OCI-LY3 (cell line): ENCODE results near the gene USP2.

Experiments
- H2AFZ ChIP-seq: fragments of 200-600, 300-600 bp; shearing (Covaris generic); 2 replicates; pipeline ENCODE4 v1.6.0; 2014; ENCODE audit warnings: antibody characterized with exemption, low read depth, low read length
- H3K27ac ChIP-seq: fragments of 200-600, 300-600 bp; sonication (generic); 2 replicates; pipeline ENCODE4 v1.5.1; 2014; ENCODE audit warnings: mild to moderate bottlenecking, low read length, moderate library complexity, mixed read lengths
- H3K27me3 ChIP-seq: fragments of 200-600, 300-600 bp; sonication (generic); 2 replicates; pipeline ENCODE4 v1.6.1; 2014; ENCODE audit warnings: low read depth, low read length, mixed read lengths
- H3K36me3 ChIP-seq: fragments of 200-600, 300-600 bp; sonication (generic); replicated peaks from 2 replicates; pipeline ENCODE3; 2014; ENCODE audit warnings: low read depth, low read length, mixed read lengths
- H3K4me1 ChIP-seq: fragments of 300-600, 200-600 bp; sonication (generic); 2 replicates; pipeline ENCODE4 v1.6.1; 2014; ENCODE audit warnings: low read length, mixed read lengths
- H3K4me2 ChIP-seq: fragments of 200-600, 300-600 bp; sonication (generic); 2 replicates; pipeline ENCODE4 v1.6.1; 2014; ENCODE audit warnings: low read length, mixed read lengths
- H3K4me3 ChIP-seq: fragments of 300-600, 200-600 bp; sonication (generic); 2 replicates; pipeline ENCODE4 v1.5.1; 2014; ENCODE audit warnings: antibody characterized with exemption, mild to moderate bottlenecking, low read length, moderate library complexity
- H3K79me2 ChIP-seq: fragments of 300-600, 200-600 bp; shearing (Covaris generic); 2 replicates; pipeline ENCODE4 v1.6.1; 2014; ENCODE audit warnings: mild to moderate bottlenecking, low read length, mixed read lengths
- H3K9ac ChIP-seq: fragments of 300-600, 200-600 bp; shearing (Covaris generic); 2 replicates; pipeline ENCODE4 v1.6.0; 2014; ENCODE audit warnings: mild to moderate bottlenecking, low read length, moderate library complexity
- H3K9me3 ChIP-seq: fragments of 200-600, 300-600 bp; shearing (Covaris generic); 2 replicates; pipeline ENCODE4 v1.6.1; 2014; ENCODE audit warnings: low read length, mixed read lengths; ENCODE audit not compliant: insufficient read depth
- H4K20me1 ChIP-seq: fragments of 200-600, 300-600 bp; sonication (generic); 2 replicates; pipeline ENCODE4 v1.6.1; 2016; ENCODE audit warnings: low read length, mixed read lengths; ENCODE audit not compliant: insufficient read depth
- CTCF ChIP-seq: fragments of 200-600, 300-600 bp; sonication (generic); IDR thresholded peaks from 2 replicates; pipeline ENCODE4 v1.5.1; 2014; ENCODE audit warnings: antibody characterized with exemption, low read length, low read depth
- EZH2phosphoT487 ChIP-seq: fragments of 200-600 bp; shearing (Covaris generic); IDR thresholded peaks from 2 replicates; pipeline ENCODE4 v1.6.1; 2018; ENCODE audit warnings: antibody characterized with exemption, mixed run types, low read depth

Gene USP2

DNA sequence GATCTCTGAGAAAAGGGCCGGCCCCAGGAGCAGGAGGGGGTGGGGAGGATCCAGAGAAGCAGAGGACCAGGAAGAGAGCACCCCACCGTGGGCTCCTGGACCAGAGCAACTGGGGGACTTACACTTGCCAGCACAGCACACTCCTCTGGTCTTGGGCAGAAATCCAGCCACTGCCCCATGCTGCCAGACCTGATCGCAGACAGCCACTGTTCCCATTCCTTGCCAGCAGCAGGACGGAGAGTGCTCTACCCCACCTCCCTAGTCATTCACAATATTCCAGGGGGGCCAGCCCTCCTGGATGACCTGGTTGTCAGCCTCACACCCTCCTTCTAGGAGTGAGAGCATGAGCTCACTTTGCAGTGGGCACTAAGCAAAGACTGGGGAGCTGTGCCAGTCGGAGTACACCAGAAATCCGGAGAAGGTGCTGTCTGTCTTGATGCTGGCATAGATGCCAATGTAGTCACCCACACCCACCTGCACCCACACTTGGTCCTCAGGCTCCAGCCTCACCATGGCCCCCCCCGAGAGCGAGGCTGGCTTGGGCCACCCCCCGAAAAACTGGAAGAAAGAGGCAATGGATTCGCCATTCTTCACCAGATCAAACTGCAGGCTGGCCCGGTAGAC, 42.4 kb downstream of the USP2 start:
- no peaks in the 10 kb centered on the region; the same call in 1 of the 2 replicates for H4K20me1 ChIP-seq
- no peak overlapping the region for H2AFZ ChIP-seq
- no peak overlapping the region for H3K4me3 ChIP-seq
- H3K36me3 ChIP-seq = peaks cover 9% of the 10 kb centered on the region
- H3K79me2 ChIP-seq = peaks cover 28% of the 10 kb centered on the region
- H3K9ac ChIP-seq = no peak overlapping the region
- H3K27ac ChIP-seq = no peak overlapping the region
- no peak overlapping the region for H3K4me2 ChIP-seq
- peaks cover 4% of the 10 kb centered on the region; the same call in 1 of the 2 replicates for H3K27me3 ChIP-seq
- no peaks in the 10 kb centered on the region for H3K9me3 ChIP-seq
- H3K4me1 ChIP-seq = peaks cover 15% of the 10 kb centered on the region
- TF ChIP-seq EZH2phosphoT487 = no peak
- TF ChIP-seq CTCF = no peak

DNA sequence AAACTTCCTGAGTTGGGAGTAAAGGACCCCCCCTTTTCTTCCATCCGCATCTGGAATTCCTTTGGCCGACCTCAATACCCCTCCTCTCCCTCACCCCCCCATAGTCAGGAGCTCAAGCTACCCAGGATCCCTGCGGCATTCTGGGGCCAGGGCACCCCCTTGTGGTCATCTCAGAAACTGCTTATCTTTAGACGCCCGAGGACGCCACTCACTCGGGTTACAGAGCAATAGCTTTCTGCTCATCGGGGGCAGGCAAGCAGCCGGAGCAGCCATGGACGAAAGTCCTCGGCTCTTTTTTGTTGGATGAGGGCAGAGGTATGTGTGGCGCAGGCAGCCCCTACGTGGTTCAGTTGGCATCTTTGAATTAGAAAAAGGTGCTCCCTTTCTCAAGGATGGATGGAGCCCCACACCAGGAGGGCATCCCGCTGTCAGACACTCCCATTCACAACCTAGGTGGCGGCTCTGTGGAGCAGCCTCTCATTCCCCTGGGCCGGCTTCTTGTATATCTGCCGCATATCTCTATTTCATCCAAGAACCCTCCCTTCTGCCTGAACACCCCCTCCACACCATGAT, 43.1 kb downstream of the USP2 start:
- no peaks in the 10 kb centered on the region for H3K9me3 ChIP-seq
- TF ChIP-seq EZH2phosphoT487 (no peak), CTCF (peak; percentile 88)
- no peak overlapping the region for H2AFZ ChIP-seq
- peak overlapping the region; percentile 10; the same call in 1 of the 2 replicates for H3K4me2 ChIP-seq
- peaks cover 28% of the 10 kb centered on the region for H3K79me2 ChIP-seq
- no peak overlapping the region for H3K4me3 ChIP-seq
- peaks cover 18% of the 10 kb centered on the region for H3K4me1 ChIP-seq
- no peak overlapping the region for H3K9ac ChIP-seq
- peaks cover 9% of the 10 kb centered on the region for H3K36me3 ChIP-seq
- peaks cover 4% of the 10 kb centered on the region; the same call in 1 of the 2 replicates for H3K27me3 ChIP-seq
- H3K27ac ChIP-seq = no peak overlapping the region
- H4K20me1 ChIP-seq = no peaks in the 10 kb centered on the region; the same call in 1 of the 2 replicates

DNA sequence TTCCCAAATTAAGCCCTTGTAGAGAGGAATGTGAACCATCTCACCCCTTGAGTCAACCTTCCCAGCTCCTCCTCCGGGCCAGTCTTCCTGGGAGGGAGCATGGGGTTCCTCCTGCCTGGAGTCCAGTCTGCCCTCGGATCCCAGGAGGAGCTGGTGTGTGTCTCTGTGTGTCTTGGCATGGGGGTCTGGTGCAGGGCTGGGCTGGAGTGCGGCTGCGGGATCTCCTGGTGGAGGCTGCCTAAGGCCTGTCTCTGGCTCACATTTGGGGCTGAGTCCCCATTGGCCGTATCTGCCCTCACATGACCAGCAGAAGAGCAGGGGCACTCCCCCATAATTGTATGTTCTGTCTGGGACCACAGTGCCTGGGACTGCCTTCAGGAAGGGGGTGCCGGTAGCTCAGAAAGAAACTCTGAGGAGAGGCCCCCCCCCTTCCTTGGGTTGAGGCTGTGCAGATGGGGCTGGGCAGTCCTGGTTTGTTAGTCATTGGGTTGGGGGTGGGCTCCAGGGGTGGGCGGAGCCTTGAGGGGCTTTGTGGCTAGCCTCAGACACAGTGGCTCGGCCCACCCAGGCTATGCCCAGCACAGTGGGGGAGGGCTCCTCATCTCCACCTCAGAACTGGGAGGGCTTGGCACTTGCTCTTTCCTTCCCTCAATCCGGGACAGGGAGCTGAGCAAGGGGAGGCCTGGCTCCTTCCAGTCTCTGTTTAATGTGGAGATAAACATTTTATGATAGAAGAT, 43.7 kb downstream of the USP2 start:
- Histone ChIP-seq H3K9ac (no peak overlapping the region), H2AFZ (no peak overlapping the region), H3K79me2 (peaks cover 28% of the 10 kb centered on the region), H3K4me1 (peaks cover 18% of the 10 kb centered on the region), H3K36me3 (peaks cover 9% of the 10 kb centered on the region), H3K4me3 (no peak overlapping the region), H4K20me1 (no peaks in the 10 kb centered on the region; the same call in 1 of the 2 replicates), H3K4me2 (peak overlapping the region; percentile 10; the same call in 1 of the 2 replicates), H3K27ac (no peak overlapping the region), H3K27me3 (peaks cover 1% of the 10 kb centered on the region; the same call in 1 of the 2 replicates), H3K9me3 (no peaks in the 10 kb centered on the region)
- TF ChIP-seq EZH2phosphoT487 = no peak

DNA sequence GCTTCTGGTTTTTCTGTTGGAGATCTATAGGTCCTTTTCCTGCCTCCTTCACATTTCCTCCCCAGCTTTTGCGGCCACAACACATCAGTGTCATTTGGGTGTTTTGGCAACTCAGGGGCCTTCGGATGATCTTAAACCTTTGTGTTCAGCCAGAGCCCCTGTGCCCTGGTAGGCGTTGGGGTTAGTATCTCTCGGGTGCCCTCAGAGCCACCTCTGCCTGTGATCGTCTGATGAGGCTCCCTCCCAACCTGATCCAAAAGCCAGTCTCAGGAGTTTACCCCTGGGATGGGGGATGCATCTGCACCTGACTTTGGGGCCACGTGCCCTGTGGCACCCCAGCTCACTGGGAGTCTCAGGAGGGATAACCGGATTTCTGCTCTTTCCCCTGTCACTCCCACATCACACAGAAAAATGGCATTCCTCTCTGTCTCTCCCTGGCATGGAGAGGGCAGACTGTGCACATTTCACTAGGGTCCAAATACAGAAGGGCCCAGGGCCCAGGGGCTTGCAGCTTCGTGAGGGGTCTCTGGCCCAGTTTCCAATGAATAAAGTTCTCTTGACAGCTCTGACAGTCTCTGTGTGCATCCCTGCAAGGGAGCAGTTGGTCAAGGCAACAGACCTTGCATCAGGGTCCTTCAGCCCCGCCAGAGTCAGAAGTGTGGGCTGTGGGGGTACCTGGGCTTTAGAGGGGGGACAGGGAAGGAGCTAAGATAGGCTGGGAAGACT, 44.6 kb downstream of the USP2 start:
- H3K4me3 ChIP-seq = no peak overlapping the region
- no peaks in the 10 kb centered on the region; the same call in 1 of the 2 replicates for H4K20me1 ChIP-seq
- H3K27ac ChIP-seq = no peak overlapping the region
- H3K79me2 ChIP-seq = peaks cover 28% of the 10 kb centered on the region
- H3K36me3 ChIP-seq = peaks cover 9% of the 10 kb centered on the region
- H2AFZ ChIP-seq = no peak overlapping the region
- no peaks in the 10 kb centered on the region for H3K27me3 ChIP-seq
- TF ChIP-seq EZH2phosphoT487 (no peak), CTCF (no peak)
- no peak overlapping the region for H3K9ac ChIP-seq
- H3K9me3 ChIP-seq = no peaks in the 10 kb centered on the region
- no peak overlapping the region for H3K4me2 ChIP-seq
- H3K4me1 ChIP-seq = peaks cover 18% of the 10 kb centered on the region
